GM15510 (cell line): Measurements from ENCODE around the gene MTURN.

Experiments used
- POLR2A ChIP-seq: IDR thresholded peaks from 3 replicates; pipeline ENCODE4 v1.6.1; 2011; ENCODE audit warnings: borderline replicate concordance; ENCODE audit not compliant: insufficient read length; ENCODE audit errors: extremely low read depth

Gene MTURN

DNA sequence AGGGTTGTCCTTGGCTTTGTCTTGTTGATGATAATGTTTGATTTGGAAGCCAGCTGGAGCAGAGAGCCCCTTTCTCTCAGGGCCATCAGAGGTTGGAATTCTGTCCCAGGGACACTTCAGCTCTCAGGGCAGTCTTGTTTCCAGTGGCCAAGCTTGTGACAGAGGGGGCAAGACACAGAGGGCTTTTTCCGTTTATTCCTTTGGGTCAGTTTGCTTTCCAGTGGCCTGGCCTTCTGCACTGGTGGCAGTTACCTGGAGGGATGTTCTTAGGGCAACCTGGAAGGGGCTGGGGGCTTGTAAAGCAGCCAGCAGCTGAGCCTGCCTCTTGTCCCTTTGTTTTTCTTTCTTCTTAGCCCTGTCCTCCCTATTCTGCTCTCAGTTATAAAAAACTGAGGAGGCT lies 62.7 kb downstream of the MTURN start:
- no peak for TF ChIP-seq POLR2A

DNA sequence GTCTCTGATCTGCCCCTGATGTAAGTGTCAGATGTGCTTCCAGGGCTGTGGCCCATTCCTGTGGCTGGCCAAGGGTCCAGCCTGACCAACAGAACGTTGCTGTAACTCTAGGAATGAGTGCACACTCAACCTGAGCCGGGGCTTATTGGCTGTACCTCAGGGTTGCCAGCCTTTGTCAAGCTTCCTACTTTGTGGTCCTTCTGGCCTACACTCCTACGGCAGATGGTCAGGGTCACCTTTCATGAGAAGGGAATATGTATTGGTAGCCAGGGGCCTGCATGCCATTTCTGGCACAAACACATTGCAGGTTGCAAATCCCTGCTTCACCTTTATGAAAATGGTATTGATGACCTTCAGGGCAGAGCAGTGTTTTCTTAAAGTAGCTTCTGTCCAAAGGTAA lies 64.5 kb downstream of the MTURN start:
- no peak for TF ChIP-seq POLR2A

DNA sequence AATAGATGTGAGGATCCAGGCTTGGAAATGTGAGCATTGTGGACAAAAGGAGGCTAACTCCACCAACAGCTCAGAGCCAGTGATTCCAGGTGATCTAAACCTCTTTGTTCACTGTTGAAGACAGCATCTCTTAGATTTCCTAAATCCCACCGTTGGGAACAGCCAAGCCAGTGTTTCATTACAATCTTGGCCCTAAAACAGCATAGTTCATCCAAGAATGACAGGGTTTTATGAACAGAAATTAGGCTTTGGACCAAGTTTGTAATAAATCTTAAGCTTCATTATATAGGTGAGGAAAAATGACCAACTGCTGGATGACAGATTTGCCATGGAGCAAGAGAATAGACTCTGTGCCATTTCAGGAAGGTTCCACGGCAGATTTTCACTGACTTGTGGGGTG lies 65.8 kb downstream of the MTURN start:
- TF ChIP-seq POLR2A: no peak

DNA sequence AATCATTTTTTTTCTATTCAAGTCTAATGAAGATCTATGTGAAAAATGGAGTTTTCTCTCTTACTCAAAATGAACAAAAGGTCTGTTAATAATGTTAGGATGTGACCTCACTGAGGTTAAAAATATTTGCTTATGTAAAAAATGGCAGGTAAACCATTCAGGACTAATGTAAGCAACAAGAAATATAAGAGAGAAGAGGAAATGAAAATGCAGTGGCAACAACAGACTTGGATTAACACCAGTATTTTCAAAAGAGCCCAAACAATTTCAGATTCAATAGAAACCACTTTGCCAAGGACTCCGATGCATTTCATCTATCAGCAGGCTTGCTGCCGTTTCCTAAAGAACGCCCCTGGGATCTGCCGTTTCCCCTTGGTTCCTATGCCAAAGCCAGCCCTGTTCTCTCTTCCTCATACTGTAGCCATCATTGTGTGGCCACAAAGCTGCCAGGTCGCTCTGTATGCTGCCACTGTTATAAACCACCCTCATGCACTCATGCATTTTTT lies 66.4 kb downstream of the MTURN start:
- no peak for TF ChIP-seq POLR2A

DNA sequence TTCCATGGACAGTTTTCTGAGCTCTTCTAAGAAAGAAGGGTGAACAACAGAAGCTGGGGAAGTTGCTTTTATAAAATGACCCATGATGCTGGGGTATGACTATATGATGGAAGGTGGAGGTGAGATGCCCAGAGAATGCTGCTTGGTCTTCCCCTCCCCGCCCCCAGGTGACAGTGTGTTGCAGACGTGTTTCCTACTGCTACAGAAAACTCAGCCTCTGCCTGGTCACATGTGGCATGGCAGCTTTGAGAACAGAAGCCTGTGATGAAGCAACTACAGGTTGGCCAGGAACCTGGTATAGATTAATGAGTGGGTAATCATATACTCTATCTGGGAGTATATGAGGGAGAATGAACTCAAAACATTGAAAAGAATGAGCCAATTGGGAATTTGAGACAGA lies 67.1 kb downstream of the MTURN start:
- TF ChIP-seq POLR2A: no peak

DNA sequence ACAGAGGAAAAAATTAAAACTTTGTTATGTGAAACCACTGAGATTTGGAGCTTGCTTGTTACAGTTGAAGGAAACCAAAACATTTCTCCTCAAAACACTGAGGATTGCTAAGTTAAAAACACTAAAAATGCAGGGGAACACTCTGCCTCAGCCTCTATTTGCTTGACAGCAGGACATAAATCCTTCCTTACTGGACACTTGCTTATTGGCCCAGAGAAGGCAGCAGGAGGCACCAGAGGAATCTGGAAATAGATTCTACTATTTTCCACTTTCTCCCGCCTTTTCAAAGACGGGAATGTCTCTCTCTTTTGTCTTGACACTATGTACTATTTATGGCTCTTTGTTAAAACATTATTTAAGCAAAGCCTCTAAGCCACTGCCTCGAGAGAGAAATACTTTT lies 67.9 kb downstream of the MTURN start:
- no peak for TF ChIP-seq POLR2A

DNA sequence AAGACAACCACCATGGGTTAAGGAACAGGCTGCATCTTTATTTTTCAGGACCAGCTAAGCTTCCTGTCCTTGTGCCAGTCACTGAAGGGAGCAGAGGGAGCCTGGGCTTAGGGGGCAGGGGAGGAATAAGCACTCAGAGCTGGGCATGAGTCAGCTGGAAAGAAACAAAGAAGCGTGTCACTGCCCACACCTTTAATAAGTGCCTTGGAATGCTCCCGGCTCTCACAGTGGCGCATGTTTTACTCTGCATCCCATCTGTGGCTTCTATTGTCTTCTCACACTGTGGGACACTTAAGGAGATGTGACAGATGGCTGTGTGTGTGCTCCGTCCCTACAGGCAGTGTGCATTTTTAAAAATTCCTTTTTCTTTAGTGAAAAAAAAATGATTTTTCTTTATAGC lies 71.7 kb downstream of the MTURN start:
- no peak for TF ChIP-seq POLR2A

DNA sequence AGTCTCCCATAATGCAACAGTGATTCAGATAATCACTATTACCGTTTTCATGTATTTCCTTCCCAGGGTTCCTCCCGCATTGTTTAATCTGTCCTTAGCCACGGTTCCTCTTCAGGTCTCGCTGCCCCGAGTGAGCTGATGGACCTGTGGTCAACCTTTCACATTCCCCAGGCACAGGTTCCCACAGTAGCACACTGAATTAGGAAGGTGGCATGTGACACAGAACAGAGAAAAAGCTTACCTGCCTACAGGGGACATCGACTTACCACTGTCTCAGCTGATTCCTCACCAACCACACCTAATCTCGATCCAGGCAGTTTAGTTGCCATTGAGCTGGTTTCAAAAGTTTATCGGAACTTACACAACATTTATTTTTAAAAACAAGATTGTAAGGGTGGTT lies 72.2 kb downstream of the MTURN start:
- no peak for TF ChIP-seq POLR2A

DNA sequence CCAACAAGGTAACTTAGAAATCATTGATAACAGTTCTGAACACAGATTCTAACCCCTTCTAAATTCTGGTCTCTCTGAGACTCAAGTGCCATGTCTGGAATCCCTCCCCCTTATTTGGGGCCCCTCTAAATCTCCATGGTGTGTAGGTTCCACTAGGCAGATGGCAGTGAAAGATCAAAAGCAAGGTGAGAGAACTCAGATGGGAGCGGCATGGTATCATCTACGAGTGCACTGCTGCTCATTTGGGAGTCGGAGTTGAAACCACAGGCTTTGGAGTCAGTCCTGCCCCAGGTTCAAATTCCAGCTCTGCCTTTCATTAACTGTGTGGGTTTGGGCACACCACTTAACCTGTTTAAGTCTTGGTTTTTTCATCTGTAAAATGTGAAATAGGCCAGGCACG lies 72.6 kb downstream of the MTURN start:
- TF ChIP-seq POLR2A: no peak

DNA sequence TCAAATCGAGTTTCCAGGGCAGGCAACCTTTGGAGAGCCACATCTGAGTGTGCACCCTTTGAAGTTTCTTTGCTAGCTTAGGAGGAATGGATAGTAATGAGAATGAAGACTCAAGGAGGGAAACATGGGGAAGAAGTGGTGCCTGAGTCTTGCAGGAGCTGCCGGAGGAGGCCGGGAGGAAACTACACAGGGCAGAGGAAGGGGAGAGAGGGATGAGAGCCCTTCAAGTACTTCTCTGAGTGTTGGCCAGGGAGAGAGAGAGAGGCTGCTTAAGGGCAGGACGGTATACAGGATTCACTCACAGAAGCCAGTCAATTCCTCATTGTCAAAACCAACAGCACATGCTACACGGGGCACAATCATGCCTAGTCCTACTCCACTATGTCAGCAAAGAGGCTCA lies 75.2 kb downstream of the MTURN start:
- TF ChIP-seq POLR2A: no peak
